Chondrocyte (in vitro differentiated cells): ENCODE results near the gene PPP1R9B. TPM values are rescaled to one million over a fixed set of nuclear protein-coding genes. Genes with fewer than 3 reads are reported as not detected.

Experiments used
- DNase-seq: peaks from one replicate; pipeline ENCODE4 v3.0.0; 2021; ENCODE audit warnings: mixed read lengths, low spot score
- H3K27ac Mint-ChIP-seq: one replicate; pipeline ENCODE4 v1.8.0; 2021; ENCODE audit warnings: mild to moderate bottlenecking, moderate library complexity, mixed read lengths; ENCODE audit not compliant: unreplicated experiment
- H3K27me3 Mint-ChIP-seq: 2 replicates; pipeline ENCODE4 v1.8.0; 2021; ENCODE audit warnings: low read depth, mixed read lengths
- H3K36me3 Mint-ChIP-seq: 2 replicates; pipeline ENCODE4 v1.8.0; 2021; ENCODE audit warnings: low read depth, mixed read lengths
- H3K4me1 Mint-ChIP-seq: 2 replicates; pipeline ENCODE4 v1.8.0; 2021; ENCODE audit warnings: low read depth, mild to moderate bottlenecking, mixed read lengths
- H3K4me3 Mint-ChIP-seq: one replicate; pipeline ENCODE4 v1.8.0; 2021; ENCODE audit warnings: mild to moderate bottlenecking, moderate library complexity, mixed read lengths; ENCODE audit not compliant: unreplicated experiment
- H3K9me3 Mint-ChIP-seq: 2 replicates; pipeline ENCODE4 v1.8.0; 2021; ENCODE audit warnings: low read depth, mixed read lengths
- CTCF ChIP-seq: fragments of 200-600 bp; sonication (generic); IDR thresholded peaks from 2 replicates; pipeline ENCODE4 v1.5.0; 2021; ENCODE audit warnings: antibody characterized with exemption, mild to moderate bottlenecking, moderate library complexity
- total RNA-seq: library from RNA; stranded (reverse); gene quantifications from 3 replicates; pipeline ENCODE4 v1.2.1, GENCODE V29; 2021

The PPP1R9B gene
- total RNA-seq, 1 donor from 2014 or later, result 79.3 TPM

GRCh38 chr17:50141026-50141744 is 9.3 kb downstream of the PPP1R9B start:
- Mint-ChIP-seq H3K4me1 (peaks cover 21% of the 10 kb centered on the region), H3K27ac (no peak overlapping the region), H3K4me3 (no peak overlapping the region), H3K9me3 (no peaks in the 10 kb centered on the region), H3K27me3 (no peaks in the 10 kb centered on the region), H3K36me3 (peaks cover 62% of the 10 kb centered on the region)
- no peak for DNase-seq
- TF ChIP-seq CTCF, result no peak

- Mint-ChIP-seq H3K27me3 (no peaks in the 10 kb centered on the region), H3K36me3 (peaks cover 68% of the 10 kb centered on the region), H3K27ac (peak overlapping the region; percentile 49), H3K4me1 (peaks cover 16% of the 10 kb centered on the region), H3K4me3 (no peak overlapping the region), H3K9me3 (no peaks in the 10 kb centered on the region)
- peak; percentile 93 for TF ChIP-seq CTCF
- no peak for DNase-seq
These were observed 10.3 kb downstream of the PPP1R9B start for GRCh38 chr17:50139950-50140885.

GRCh38 chr17:50139185-50139783 is 11.2 kb downstream of the PPP1R9B start:
- no peaks in the 10 kb centered on the region for H3K27me3 Mint-ChIP-seq
- H3K27ac Mint-ChIP-seq, result no peak overlapping the region
- peaks cover 21% of the 10 kb centered on the region for H3K4me1 Mint-ChIP-seq
- H3K9me3 Mint-ChIP-seq, result no peaks in the 10 kb centered on the region
- no peak overlapping the region for H3K4me3 Mint-ChIP-seq
- TF ChIP-seq CTCF, result no peak
- no peak for DNase-seq
- H3K36me3 Mint-ChIP-seq, result peaks cover 64% of the 10 kb centered on the region

GRCh38 chr17:50137042-50137441 is 13.4 kb downstream of the PPP1R9B start:
- Mint-ChIP-seq H3K27ac (peak overlapping the region; percentile 27), H3K4me3 (no peak overlapping the region), H3K4me1 (peaks cover 30% of the 10 kb centered on the region), H3K9me3 (no peaks in the 10 kb centered on the region), H3K27me3 (no peaks in the 10 kb centered on the region), H3K36me3 (peaks cover 53% of the 10 kb centered on the region)
- no peak for TF ChIP-seq CTCF
- no peak for DNase-seq

- no peaks in the 10 kb centered on the region for H3K27me3 Mint-ChIP-seq
- no peak for DNase-seq
- no peak overlapping the region for H3K4me3 Mint-ChIP-seq
- peaks cover 45% of the 10 kb centered on the region for H3K36me3 Mint-ChIP-seq
- H3K9me3 Mint-ChIP-seq, result no peaks in the 10 kb centered on the region
- peaks cover 35% of the 10 kb centered on the region for H3K4me1 Mint-ChIP-seq
- no peak overlapping the region for H3K27ac Mint-ChIP-seq
- TF ChIP-seq CTCF, result no peak
These were observed 14.3 kb downstream of the PPP1R9B start for GRCh38 chr17:50136096-50136687.
